Testis (tissue), 3 donors: ENCODE measurements around the gene HTT. TPM values are rescaled to one million over a fixed set of nuclear protein-coding genes. Genes with fewer than 3 reads are reported as not detected.

Experiments
- DNase-seq: peaks from one replicate; pipeline ENCODE4 v3.0.0-alpha.2; 2019
- H3K27ac ChIP-seq, 2 donors: fragments of 200-600 bp; sonication (generic); one replicate each; pipeline ENCODE4 v1.5.1; 2019
- H3K27me3 ChIP-seq: fragments of 200-600 bp; sonication (generic); one replicate; pipeline ENCODE4 v1.5.1; 2019
- H3K36me3 ChIP-seq: fragments of 200-600 bp; sonication (generic); one replicate; pipeline ENCODE4 v1.5.1; 2017; ENCODE audit warnings: low read depth; ENCODE audit errors: missing control alignments
- H3K4me1 ChIP-seq: fragments of 200-600 bp; sonication (generic); one replicate; pipeline ENCODE4 v1.5.1; 2019
- H3K4me3 ChIP-seq, 2 donors: fragments of 200-600 bp; sonication (generic); one replicate each; pipeline ENCODE4 v1.5.1; 2017 to 2019
- H3K9me3 ChIP-seq: fragments of 200-600 bp; sonication (generic); one replicate; pipeline ENCODE4 v1.5.1; 2017
- POLR2A ChIP-seq: fragments of 450-650 bp; IDR thresholded peaks from one replicate; pipeline ENCODE4 v1.6.1; 2017; ENCODE audit warnings: antibody characterized with exemption, mild to moderate bottlenecking, moderate library complexity
- WGBS, 2 donors: methylation state at CpG; one replicate each; pipeline ENCODE4 v1.1.5; 2018; 5-methylcytosine and 5-hydroxymethylcytosine counted together
- intact Hi-C: fragments of 100-400 bp; cut with DNase I; formaldehyde crosslinking; loops from one replicate; pipeline ENCODE4 v1.15.1; 2023; ENCODE audit warnings: low total_unique reads
- polyA plus RNA-seq: library from polyadenylated mRNA; stranded (reverse); fragments of 350-450 nt; fragmentation: Illumina TruSeq; extraction: RNeasy Lipid Tissue Mini Kit (QIAGEN cat#74804); gene quantifications from one replicate; pipeline ENCODE4 v1.2.3, GENCODE V29; 2014; ENCODE audit warnings: low read depth, low replicate concordance; ENCODE audit not compliant: insufficient read depth
- total RNA-seq, 2 donors: library from RNA; depleted of rRNA; stranded (reverse); fragments of >200 nt; gene quantifications; one replicate each; pipeline ENCODE4 v1.2.3, GENCODE V29; 2016
- TF ChIP-seq, protein P1 (sequence below), 3 experiments: fragments of 450-650 bp in 2 of 3; fragments of 200-600 bp in 1 of 3; sonication (generic) in 1 of 3; IDR thresholded peaks; one replicate each; pipeline ENCODE4 v1.5.1; 2016 to 2019; ENCODE audit warnings: antibody characterized with exemption in 3 of 3, mild to moderate bottlenecking in 2 of 3, moderate library complexity in 1 of 3

The HTT gene
- total and polyA plus RNA-seq, 3 donors from 2014 or later, result 45.2 to 168 (median 146) TPM

GRCh38 chr4:3066836-3067400 lies 7.6 kb upstream of the HTT start:
- Histone ChIP-seq H3K9me3 (no peaks in the 10 kb centered on the region), H3K4me3 (no peak overlapping the region), H3K36me3 (no peaks in the 10 kb centered on the region), H3K27ac (no peak overlapping the region), H3K4me1 (no peaks in the 10 kb centered on the region), H3K27me3 (no peaks in the 10 kb centered on the region)
- no peak for TF ChIP-seq POLR2A
- TF ChIP-seq, protein P1, sequence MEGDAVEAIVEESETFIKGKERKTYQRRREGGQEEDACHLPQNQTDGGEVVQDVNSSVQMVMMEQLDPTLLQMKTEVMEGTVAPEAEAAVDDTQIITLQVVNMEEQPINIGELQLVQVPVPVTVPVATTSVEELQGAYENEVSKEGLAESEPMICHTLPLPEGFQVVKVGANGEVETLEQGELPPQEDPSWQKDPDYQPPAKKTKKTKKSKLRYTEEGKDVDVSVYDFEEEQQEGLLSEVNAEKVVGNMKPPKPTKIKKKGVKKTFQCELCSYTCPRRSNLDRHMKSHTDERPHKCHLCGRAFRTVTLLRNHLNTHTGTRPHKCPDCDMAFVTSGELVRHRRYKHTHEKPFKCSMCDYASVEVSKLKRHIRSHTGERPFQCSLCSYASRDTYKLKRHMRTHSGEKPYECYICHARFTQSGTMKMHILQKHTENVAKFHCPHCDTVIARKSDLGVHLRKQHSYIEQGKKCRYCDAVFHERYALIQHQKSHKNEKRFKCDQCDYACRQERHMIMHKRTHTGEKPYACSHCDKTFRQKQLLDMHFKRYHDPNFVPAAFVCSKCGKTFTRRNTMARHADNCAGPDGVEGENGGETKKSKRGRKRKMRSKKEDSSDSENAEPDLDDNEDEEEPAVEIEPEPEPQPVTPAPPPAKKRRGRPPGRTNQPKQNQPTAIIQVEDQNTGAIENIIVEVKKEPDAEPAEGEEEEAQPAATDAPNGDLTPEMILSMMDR (IDR thresholded peaks at IDR 0.05), result no peak
- no peak for DNase-seq
- intact Hi-C loops, result no loop called here
- WGBS, 2 donors, result 85 to 90% methylated on average over 6 of the region's 6 CpGs

DNA sequence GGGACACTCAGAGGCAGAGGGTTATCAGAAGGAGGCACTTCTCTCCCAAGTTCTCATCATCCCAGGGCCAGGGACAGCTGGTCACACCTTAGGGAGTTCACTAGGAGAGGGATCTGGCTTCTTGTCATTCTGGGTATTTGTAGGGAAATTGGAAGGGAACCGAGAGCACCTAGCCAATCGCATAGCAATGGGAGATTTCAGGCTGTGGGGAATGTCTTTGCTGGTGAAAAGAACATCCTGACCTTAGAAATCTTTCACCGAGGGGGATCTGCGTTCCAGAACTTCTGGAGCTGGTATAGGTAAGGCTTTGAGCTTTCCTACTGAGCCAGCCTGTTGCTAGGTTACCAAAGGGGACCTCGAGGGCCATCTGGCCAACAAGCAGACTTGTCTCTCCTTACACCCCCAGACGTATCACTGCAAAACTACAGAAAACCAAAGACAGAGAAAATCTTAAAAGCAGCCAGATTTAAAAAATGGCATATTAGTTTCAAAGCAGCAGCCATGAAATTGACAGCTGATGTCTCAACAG lies 6.9 kb upstream of the HTT start:
- TF ChIP-seq, protein P1 (IDR thresholded peaks at IDR 0.05), result no peak
- TF ChIP-seq POLR2A, result no peak
- DNase-seq, result no peak
- intact Hi-C loops, result no loop called here
- no peaks in the 10 kb centered on the region for H3K27me3 ChIP-seq
- no peak overlapping the region for H3K4me3 ChIP-seq
- 82 to 88% methylated on average over 5 to 6 of the region's 6 CpGs for WGBS, 2 donors
- H3K27ac ChIP-seq, result no peak overlapping the region
- H3K9me3 ChIP-seq, result no peaks in the 10 kb centered on the region
- no peaks in the 10 kb centered on the region for H3K36me3 ChIP-seq
- H3K4me1 ChIP-seq, result no peaks in the 10 kb centered on the region

- 82 to 92% methylated on average over 16 of the region's 16 CpGs for WGBS, 2 donors
- Histone ChIP-seq H3K4me3 (no peak overlapping the region), H3K36me3 (no peaks in the 10 kb centered on the region), H3K9me3 (no peaks in the 10 kb centered on the region), H3K27ac (no peak overlapping the region), H3K27me3 (no peaks in the 10 kb centered on the region), H3K4me1 (peaks cover 7% of the 10 kb centered on the region)
- intact Hi-C loops, result no loop called here
- DNase-seq, result no peak
- no peak for TF ChIP-seq POLR2A
- TF ChIP-seq, protein P1 (IDR thresholded peaks at IDR 0.05), result no peak
These were observed 4.8 kb upstream of the HTT start for GRCh38 chr4:3069661-3070199.

GRCh38 chr4:3070709-3071500 lies 3.6 kb upstream of the HTT start:
- H3K27ac ChIP-seq, result no peak overlapping the region
- no peaks in the 10 kb centered on the region for H3K27me3 ChIP-seq
- TF ChIP-seq, protein P1 (IDR thresholded peaks at IDR 0.05), result no peak
- no peak for TF ChIP-seq POLR2A
- no peaks in the 10 kb centered on the region for H3K36me3 ChIP-seq
- 65 to 85% methylated on average over 2 to 3 of the region's 3 CpGs for WGBS, 2 donors
- H3K4me3 ChIP-seq, result no peak overlapping the region
- DNase-seq, result no peak
- H3K9me3 ChIP-seq, result no peaks in the 10 kb centered on the region
- intact Hi-C loops, result no loop called here
- H3K4me1 ChIP-seq, result peaks cover 8% of the 10 kb centered on the region
